Astrocyte of the spinal cord (primary cell): Measurements from ENCODE around the gene HBB.

ENCODE experiments used
- DNase-seq: peaks from one replicate; pipeline ENCODE4 v3.0.0; 2011; ENCODE audit warnings: low read depth, low spot score
- H3K4me3 ChIP-seq: 2 replicates; pipeline ENCODE4 v1.5.1; 2011; ENCODE audit warnings: low read depth, mild to moderate bottlenecking, low read length, moderate library complexity
- in situ Hi-C: cut with HindIII; loops from 2 replicates; pipeline ENCODE4 v1.10.0; 2017; ENCODE audit warnings: low sequenced_read_pairs
- TF ChIP-seq, protein P1 (sequence below): IDR thresholded peaks from 2 replicates; pipeline ENCODE4 v1.5.1; 2012; ENCODE audit warnings: low read depth, mild to moderate bottlenecking, low read length, inconsistent platforms

Gene HBB

GRCh38 chr11:5228124-5228523, 1.3 kb upstream of the HBB start:
- DNase-seq = no peak
- TF ChIP-seq, protein P1, sequence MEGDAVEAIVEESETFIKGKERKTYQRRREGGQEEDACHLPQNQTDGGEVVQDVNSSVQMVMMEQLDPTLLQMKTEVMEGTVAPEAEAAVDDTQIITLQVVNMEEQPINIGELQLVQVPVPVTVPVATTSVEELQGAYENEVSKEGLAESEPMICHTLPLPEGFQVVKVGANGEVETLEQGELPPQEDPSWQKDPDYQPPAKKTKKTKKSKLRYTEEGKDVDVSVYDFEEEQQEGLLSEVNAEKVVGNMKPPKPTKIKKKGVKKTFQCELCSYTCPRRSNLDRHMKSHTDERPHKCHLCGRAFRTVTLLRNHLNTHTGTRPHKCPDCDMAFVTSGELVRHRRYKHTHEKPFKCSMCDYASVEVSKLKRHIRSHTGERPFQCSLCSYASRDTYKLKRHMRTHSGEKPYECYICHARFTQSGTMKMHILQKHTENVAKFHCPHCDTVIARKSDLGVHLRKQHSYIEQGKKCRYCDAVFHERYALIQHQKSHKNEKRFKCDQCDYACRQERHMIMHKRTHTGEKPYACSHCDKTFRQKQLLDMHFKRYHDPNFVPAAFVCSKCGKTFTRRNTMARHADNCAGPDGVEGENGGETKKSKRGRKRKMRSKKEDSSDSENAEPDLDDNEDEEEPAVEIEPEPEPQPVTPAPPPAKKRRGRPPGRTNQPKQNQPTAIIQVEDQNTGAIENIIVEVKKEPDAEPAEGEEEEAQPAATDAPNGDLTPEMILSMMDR = no peak

DNA sequence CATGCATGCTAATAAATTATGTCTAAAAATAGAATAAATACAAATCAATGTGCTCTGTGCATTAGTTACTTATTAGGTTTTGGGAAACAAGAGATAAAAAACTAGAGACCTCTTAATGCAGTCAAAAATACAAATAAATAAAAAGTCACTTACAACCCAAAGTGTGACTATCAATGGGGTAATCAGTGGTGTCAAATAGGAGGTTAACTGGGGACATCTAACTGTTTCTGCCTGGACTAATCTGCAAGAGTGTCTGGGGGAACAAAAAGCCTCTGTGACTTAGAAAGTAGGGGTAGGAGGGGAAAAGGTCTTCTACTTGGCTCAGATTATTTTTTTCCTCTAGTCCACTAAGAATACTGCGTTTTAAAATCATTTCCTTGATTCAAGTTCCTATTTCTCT, 810 bp upstream of the HBB start:
- no peak for DNase-seq
- in situ Hi-C loops = no loop called here
- TF ChIP-seq, protein P1 = no peak
- H3K4me3 ChIP-seq = no peak overlapping the region

More at GRCh38 chr11:5228124-5228523, 1.3 kb upstream of the HBB start:
- in situ Hi-C loops = no loop called here
- H3K4me3 ChIP-seq = no peak overlapping the region

DNA sequence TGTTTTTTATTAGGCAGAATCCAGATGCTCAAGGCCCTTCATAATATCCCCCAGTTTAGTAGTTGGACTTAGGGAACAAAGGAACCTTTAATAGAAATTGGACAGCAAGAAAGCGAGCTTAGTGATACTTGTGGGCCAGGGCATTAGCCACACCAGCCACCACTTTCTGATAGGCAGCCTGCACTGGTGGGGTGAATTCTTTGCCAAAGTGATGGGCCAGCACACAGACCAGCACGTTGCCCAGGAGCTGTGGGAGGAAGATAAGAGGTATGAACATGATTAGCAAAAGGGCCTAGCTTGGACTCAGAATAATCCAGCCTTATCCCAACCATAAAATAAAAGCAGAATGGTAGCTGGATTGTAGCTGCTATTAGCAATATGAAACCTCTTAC, 1.4 kb downstream of the HBB start:
- DNase-seq = no peak
- TF ChIP-seq, protein P1 = no peak
- in situ Hi-C loops = no loop called here
- H3K4me3 ChIP-seq = no peak overlapping the region

- H3K4me3 ChIP-seq = no peak overlapping the region
- in situ Hi-C loops = no loop called here
- DNase-seq = no peak
- TF ChIP-seq, protein P1 = no peak
These were observed 2.1 kb downstream of the HBB start for GRCh38 chr11:5224538-5225479.

DNA sequence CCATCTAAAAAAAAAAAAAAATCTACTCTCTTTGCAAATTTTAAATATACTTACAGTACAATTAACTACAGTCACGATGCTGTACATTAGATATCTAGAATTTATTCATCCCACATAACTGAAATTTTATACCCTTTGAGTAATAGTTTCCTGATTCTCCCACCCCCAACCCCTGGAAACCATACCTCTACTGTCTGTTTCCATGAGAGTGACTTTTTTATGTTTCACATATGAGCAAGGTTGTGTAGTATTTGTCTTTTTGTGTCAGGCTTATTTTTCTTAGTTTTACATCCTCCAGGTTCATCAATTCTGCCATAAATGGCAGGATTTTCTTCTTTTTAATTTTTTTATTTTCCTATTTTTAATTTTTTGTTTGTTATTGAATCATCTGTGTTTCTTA, 3.2 kb downstream of the HBB start:
- no peak overlapping the region for H3K4me3 ChIP-seq
- in situ Hi-C loops = no loop called here
- TF ChIP-seq, protein P1 = no peak
- DNase-seq = no peak

DNA sequence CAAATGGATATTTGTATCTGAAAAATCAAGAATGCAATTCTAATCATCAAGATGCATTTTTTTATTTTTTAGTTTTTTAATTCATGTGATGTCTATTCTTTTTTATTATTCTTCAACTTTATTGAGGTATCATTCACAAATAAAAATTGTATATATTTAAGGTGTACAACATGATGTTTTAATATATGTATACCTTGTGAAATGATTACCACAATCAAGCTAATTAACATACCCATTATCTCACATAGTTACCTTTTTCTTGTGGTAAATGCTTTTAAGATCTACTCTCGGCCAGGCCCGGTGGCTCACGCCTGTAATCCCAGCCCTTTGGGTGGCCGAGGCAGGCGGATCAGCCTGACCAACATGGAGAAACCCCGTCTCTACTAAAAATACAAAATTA, 3.7 kb downstream of the HBB start:
- H3K4me3 ChIP-seq = no peak overlapping the region
- in situ Hi-C loops = no loop called here
- no peak for DNase-seq
- TF ChIP-seq, protein P1 = no peak
